HG03521 (cell line): Measurements from ENCODE around the gene MAP1B.
"Not testable (repeated sequence)": the region's sequence is repeated elsewhere in the genome, so short reads cannot be mapped to it uniquely, and the experiment has no call there.

Experiments
- ATAC-seq: cut with Tn5 transposase; IDR thresholded peaks from one replicate; pipeline ENCODE4 v1.9.1; 2021; ENCODE audit warnings: mild to moderate bottlenecking, moderate library complexity; ENCODE audit not compliant: unreplicated experiment

The MAP1B gene

GRCh38 chr5:72107131-72107900 lies at the start of gene MAP1B:
Gene MAP1B (plus strand): TSS chr5:72107475. CDS start chr5:72107532, 57 bp downstream.
- ATAC-seq = no peak

DNA sequence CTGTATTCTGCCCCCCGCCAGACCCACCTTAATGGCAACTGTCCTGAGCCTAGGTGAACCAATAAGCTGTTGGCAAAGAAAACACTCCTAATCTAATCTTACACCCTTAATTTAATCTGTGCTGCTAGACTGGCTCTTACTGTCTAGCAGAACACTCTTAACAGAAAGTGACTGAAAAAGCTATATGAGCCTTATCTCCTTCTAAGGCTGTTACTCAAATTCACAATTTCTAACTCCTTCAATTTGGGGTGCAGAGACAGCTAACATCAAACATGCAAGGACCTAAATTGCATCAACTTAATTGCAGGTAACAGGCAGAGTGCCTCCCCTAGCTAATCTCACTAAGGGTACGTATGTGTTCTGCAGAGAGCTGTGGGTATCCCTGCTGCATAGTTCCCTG lies 49.5 kb upstream of the MAP1B start:
- ATAC-seq = no peak

GRCh38 chr5:72063219-72063819 lies 44.0 kb upstream of the MAP1B start:
- ATAC-seq = no peak

DNA sequence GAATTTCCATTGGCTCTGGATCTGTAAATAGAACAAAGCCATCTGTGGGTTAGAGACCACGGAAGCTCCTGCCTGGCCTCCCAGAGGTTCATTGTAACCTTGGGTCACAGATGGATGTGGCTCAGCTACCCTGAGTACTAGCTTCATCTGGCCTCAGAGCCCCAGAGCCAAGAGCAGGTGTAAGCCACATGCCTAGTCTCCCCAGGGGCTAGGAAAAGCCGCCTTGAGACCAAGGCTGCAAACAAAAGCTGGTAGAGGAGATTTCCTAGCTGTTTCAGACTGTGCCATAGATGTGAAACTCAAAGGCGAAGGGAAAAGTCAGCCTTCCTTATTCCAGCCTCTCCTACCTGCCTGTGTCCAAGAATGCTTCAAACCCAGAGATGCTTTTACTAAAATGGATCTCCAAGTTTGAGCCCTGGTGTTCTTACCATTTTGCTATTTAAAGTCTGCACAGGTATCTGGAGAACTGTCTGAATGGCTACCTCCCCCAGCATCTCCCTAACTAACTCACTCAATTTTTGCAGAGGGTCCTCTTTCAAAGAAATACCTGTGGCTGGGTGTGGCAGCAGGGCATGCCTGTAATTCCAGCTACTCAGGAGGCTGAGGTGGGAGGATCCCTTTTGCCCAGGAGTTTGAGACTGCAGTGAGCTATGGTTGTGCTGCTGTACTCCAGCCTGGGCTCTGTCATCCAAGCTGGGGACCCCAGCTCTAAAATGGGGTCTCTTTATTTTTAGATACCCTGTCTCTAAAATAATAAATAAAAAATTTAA lies 42.3 kb upstream of the MAP1B start:
- no peak for ATAC-seq

GRCh38 chr5:72065751-72066255 lies 41.5 kb upstream of the MAP1B start:
- no peak for ATAC-seq

DNA sequence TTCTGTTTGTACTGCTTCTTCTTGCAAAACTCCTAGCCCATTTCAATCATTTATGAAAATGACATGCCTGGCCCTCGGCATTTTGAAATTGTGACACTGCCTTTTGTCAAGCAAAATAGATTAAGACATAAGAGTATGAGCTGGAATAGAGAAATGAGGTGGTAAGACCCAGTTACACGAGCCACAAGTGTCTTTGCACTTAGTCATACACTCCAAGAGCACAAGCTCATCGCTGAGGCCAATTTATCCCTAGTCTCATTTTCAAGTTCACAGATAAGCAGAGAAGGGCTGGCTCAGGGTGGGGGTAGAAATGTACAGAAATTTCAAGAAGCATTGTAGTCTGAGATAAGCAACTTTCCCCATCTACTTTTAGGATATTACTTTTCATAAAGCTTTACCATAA lies 40.6 kb upstream of the MAP1B start:
- ATAC-seq = no peak

GRCh38 chr5:72067682-72068470 lies 39.4 kb upstream of the MAP1B start:
- no peak for ATAC-seq

- no peak for ATAC-seq
These were observed 36.7 kb upstream of the MAP1B start for GRCh38 chr5:72070529-72070928.

GRCh38 chr5:72071906-72072305 lies 35.4 kb upstream of the MAP1B start:
- ATAC-seq = no peak

GRCh38 chr5:72074251-72074650 lies 33.0 kb upstream of the MAP1B start:
- no peak for ATAC-seq

GRCh38 chr5:72075461-72075860 lies 31.8 kb upstream of the MAP1B start:
- ATAC-seq = no peak

DNA sequence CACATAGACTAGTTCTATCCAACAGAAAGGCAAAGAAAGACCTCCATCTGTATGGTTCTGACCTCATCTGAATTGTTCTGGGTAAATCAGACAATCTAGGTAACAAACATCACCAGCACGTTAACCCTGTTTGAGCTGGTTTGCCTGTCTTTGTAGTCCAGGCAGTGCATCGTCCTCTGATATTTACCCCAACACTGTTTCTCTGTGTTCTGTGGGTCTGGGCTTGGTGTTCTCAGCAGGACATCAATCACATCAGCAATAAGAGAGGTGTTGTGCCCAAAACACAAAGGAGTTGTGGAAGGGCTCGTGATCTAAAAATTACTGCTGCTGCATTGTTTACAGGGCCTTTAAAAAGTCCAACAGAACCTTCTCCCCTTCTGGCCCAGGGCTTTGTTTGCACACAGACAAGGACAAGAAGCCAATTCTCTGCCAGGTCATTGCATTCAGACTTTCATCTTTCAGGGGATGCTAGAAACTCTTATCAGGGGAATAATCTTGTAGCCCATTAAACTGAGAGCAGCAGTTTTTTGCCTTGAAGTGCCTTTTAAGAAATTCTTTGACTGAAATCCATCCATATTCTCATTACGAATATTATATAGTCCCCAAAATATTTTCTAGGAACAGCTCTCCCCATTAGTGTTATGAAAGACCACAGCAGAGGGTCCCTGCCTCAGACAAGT lies 30.5 kb upstream of the MAP1B start:
- no peak for ATAC-seq

DNA sequence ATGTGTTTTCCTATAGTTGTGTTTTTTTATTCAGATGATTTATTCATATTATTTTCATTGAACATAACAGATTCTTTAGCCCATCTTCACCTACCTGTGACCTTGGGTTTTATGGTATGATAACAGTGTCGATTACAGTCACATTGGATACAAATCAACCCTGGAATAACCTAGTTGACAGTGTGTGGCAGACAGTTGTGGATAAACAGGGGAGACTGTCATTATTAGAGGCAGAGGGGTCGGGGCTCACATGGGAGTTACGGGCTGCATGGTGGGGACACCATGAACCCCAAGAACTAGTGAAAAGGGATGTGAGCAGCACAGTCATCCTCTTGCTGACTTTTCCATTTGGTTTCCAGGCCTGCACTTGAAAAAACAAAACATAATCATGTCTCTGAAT lies 29.9 kb upstream of the MAP1B start:
- no peak for ATAC-seq

- no peak for ATAC-seq
These were observed 28.0 kb upstream of the MAP1B start for GRCh38 chr5:72079288-72079687.

- ATAC-seq = no peak
These were observed 25.2 kb upstream of the MAP1B start for GRCh38 chr5:72082048-72082447.

GRCh38 chr5:72084876-72085275 lies 22.4 kb upstream of the MAP1B start:
- ATAC-seq = no peak

- ATAC-seq = no peak
These were observed 22.0 kb upstream of the MAP1B start for GRCh38 chr5:72085319-72085718.

DNA sequence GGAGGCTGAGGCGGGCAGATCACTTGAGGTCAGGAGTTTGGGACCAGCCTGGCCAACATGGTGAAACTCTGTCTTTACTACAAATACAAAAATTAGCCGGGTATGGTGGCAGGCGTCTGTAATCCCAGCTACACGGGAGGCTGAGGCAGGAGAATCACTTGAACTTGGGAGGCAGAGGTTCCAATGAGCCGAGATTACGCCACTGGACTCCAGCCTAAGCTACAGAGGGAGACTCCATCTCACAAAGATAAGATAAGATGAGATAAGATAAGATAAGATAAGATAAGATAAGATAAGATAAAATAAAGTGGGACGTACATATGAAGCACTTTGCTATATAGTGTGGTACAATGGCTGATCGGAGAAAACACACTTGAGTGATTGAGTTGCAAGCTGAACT lies 17.6 kb upstream of the MAP1B start:
- ATAC-seq = not testable (repeated sequence)

GRCh38 chr5:72092074-72092473 lies 15.2 kb upstream of the MAP1B start:
- no peak for ATAC-seq

GRCh38 chr5:72093217-72093616 lies 14.1 kb upstream of the MAP1B start:
- ATAC-seq = no peak
